GM13977 (cell line): Measurements from ENCODE around the gene SEMA7A.

ENCODE experiments used
- DNase-seq: peaks from one replicate; pipeline ENCODE4 v3.0.0; 2012; ENCODE audit warnings: low spot score
- in situ Hi-C: fragments of 300-500 bp; cut with MboI; formaldehyde crosslinking; loops from one replicate; pipeline ENCODE4 v1.12.0; 2022; ENCODE audit warnings: low sequenced_read_pairs, low pct_unique_long_range_greater_than_20kb, mixed read lengths, inconsistent platforms; ENCODE audit not compliant: unreplicated experiment
- TF ChIP-seq, protein P1 (sequence below): IDR thresholded peaks from 2 replicates; pipeline ENCODE4 v1.5.1; 2012; ENCODE audit warnings: mild to moderate bottlenecking, control low read depth; ENCODE audit not compliant: insufficient read depth; ENCODE audit errors: extremely low read depth, missing control alignments

Gene SEMA7A

DNA sequence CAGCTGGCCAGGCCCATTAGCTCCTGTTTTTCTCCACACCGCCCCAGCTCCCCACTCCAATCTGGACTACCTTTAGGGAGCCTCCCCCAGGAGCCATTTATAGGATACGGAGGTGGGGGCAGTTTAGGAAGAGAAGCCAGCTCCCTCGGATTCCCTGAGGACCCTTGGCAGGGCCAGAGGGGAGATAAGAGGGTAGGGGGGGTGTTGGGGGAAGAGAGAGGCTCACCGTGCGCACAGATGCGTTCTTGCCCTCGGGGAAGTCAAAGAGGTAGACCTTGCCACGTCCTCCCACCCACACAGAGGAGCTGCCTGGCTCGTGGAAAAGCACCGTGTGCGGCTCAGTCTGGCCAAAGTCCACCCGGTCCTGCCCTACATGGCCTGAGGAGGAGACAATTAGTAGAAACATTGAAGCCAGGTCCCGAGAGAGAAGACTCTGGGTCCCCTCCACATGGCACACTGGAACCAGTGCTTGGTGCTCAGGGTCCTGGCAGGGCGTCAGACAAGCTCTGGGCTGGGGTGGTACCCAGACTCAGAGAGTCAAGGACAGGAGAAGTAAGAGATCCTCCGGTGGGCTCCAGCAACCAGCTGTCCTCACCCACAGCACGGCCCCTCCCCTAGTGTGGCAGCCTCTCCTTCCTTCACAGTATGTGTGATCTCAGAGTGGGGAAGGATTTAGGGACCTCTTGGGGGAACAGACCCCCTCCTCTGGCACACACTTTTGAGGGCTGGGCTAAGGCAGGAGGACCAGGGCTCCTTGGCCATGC, 15.0 kb downstream of the SEMA7A start:
- TF ChIP-seq, protein P1, sequence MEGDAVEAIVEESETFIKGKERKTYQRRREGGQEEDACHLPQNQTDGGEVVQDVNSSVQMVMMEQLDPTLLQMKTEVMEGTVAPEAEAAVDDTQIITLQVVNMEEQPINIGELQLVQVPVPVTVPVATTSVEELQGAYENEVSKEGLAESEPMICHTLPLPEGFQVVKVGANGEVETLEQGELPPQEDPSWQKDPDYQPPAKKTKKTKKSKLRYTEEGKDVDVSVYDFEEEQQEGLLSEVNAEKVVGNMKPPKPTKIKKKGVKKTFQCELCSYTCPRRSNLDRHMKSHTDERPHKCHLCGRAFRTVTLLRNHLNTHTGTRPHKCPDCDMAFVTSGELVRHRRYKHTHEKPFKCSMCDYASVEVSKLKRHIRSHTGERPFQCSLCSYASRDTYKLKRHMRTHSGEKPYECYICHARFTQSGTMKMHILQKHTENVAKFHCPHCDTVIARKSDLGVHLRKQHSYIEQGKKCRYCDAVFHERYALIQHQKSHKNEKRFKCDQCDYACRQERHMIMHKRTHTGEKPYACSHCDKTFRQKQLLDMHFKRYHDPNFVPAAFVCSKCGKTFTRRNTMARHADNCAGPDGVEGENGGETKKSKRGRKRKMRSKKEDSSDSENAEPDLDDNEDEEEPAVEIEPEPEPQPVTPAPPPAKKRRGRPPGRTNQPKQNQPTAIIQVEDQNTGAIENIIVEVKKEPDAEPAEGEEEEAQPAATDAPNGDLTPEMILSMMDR: no peak
- in situ Hi-C loops: no loop called here
- DNase-seq: no peak

DNA sequence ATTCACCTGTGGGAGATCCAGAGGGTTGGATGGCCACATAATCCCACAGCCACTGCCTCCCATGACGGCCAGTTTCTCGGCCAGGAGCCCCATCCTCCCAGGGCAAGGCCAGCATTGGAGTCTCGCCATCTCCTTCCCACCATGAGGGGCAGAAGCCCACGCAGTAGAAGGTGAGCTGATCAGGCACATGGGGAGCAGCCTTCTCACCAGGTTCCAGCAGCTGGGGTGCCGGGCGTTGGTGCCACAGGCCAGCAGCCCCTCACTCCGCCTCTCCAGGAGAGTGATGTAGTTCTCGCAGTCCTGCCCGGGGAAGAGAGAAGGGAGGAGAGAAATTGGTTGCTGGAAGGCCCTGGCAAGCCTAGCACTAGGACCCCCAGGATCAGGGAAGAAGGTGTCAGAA, 16.1 kb downstream of the SEMA7A start:
- in situ Hi-C loops: no loop called here
- TF ChIP-seq, protein P1: no peak

GRCh38 chr15:74417225-74417624, 16.5 kb downstream of the SEMA7A start:
- TF ChIP-seq, protein P1: no peak
- in situ Hi-C loops: no loop called here

More for the DNA sequence above, 16.1 kb downstream of the SEMA7A start:
- DNase-seq: no peak

DNA sequence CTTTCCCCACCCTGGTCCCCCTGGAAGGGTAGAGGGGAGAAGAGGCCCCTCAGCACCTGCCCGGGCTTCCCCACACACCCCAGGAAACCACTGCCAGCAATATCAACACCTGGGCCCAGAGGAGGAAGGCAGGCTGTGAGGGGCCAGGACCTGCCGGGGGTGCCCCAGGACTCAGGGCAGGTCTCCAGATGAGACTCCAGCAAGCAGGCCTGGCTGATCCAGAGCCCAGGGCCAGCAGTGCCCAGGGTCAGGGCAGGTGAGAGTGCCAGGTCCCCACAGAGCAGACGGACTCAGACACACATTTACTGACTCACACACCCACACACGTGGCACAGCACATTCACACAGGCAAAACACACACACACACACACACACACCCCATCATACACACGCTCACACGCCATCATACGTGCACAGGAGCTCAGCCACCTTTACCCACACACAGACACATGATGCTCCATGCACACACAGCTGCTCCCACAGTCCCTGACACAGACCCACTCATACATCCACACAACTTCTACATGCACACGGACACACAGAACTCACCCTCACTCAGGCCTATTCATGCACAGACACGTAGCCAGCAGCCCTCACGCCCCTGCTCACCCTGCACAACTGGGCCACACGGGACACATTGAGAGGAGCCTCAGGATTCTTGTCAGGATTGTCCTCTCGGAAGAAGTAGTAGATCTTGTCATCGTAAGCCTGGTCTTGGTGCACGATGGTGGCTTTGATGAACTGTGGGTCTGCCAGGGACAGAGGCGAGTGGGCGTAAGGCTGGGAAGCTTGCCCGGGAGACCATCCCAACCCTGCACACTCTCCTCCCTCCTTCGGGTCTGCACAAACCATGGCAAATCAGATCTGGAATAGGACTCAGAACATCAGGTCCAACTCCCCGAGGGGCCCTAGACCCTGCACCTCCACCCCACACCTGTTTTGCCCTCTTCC, 17.5 kb downstream of the SEMA7A start:
- TF ChIP-seq, protein P1: no peak
- in situ Hi-C loops: no loop called here
- no peak for DNase-seq

More at GRCh38 chr15:74417225-74417624, 16.5 kb downstream of the SEMA7A start:
- DNase-seq: no peak

DNA sequence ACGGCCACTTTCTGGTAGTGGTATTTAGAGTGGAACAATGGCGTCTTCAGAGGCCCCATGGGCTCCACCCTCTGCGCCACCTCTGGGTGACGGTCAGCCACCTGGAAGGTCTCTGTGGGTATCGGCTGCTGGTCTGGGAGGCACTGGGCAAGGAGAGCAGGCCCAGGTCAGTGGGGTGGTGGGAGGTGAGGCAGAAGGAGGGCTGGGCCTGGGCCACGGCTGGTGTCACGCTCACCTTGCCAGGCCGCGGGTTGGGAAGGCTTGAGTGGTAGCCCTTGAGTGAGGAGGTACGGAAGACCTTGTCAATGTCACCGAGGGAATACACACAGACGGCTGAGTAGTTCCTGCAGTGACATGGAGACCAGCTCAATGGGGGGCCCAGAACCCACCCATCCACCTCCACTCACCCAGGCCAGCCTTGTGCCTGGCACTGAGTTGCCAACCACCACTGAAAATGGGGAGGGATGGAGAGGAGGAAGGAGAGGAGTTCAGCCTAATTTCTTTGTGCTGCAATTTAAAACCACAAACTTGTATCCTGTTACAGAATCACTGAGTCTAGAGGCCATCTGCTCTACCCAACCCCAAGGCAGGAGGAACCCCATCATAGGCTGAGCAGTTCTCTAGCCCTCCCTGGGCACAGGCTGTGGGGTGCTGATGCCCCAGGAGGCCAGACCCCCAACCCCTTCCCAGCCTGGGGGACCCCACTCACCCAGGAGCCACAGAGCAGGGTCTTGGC, 19.0 kb downstream of the SEMA7A start:
- in situ Hi-C loops: no loop called here
- TF ChIP-seq, protein P1: no peak
- DNase-seq: no peak

DNA sequence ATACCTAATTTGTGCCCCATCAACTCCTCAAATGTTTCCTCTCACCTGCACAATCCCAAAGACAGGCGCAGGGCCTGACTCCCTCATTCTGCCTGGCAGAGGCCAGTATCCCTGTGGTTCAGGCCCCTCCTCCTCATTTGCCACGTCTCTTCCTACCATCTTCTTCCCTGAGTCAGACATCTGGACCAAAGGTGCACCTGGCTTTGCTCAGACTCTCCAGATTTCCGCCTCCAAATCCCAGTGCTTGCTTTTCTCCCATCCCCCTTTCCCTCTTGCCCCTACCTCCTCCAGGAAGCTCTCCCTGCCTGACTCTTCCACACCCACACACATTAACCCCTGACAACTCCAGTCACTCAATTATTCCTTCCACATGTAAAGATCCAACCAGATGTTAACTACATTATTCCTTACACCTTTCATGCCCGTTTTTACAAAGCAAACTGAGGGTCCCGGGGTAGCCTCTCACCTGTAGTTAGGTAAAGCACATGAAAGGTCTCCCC, 19.6 kb downstream of the SEMA7A start:
- no peak for DNase-seq
- TF ChIP-seq, protein P1: no peak
- in situ Hi-C loops: no loop called here
